ENCODE results near the gene CDK6.

The CDK6 gene

GRCh38 chr7:92835261-92835850 lies 1.0 kb downstream of the CDK6 start:
- no peak for TF ChIP-seq CTCF (IDR thresholded peaks at IDR 0.05; ENCODE audit: borderline replicate concordance, control extremely low read depth, extremely low read depth, insufficient read depth, missing control alignments)
- DNase-seq (ENCODE audit: low spot score): peak; percentile 66
- in situ Hi-C loops (cut with MboI; ENCODE audit: low sequenced_read_pairs, unreplicated experiment): no loop called here

- TF ChIP-seq CTCF (IDR thresholded peaks at IDR 0.05; ENCODE audit: borderline replicate concordance, control extremely low read depth, extremely low read depth, insufficient read depth, missing control alignments): no peak
- in situ Hi-C loops (cut with MboI; ENCODE audit: low sequenced_read_pairs, unreplicated experiment): loop anchor here (5.0 kb wide), 1 partner anchor 218 kb away; no protein-coding TSS in a partner anchor
- peak; percentile 40 for DNase-seq (ENCODE audit: low spot score)
These were observed 1.7 kb downstream of the CDK6 start for GRCh38 chr7:92834507-92835260.

GRCh38 chr7:92833766-92834506 lies 2.4 kb downstream of the CDK6 start:
- peak; percentile 76 for DNase-seq (ENCODE audit: low spot score)
- in situ Hi-C loops (cut with MboI; ENCODE audit: low sequenced_read_pairs, unreplicated experiment): loop anchor here (5.0 kb wide), 1 partner anchor 218 kb away; no protein-coding TSS in a partner anchor
- peak; percentile 30 for TF ChIP-seq CTCF (IDR thresholded peaks at IDR 0.05; ENCODE audit: borderline replicate concordance, control extremely low read depth, extremely low read depth, insufficient read depth, missing control alignments)

DNA sequence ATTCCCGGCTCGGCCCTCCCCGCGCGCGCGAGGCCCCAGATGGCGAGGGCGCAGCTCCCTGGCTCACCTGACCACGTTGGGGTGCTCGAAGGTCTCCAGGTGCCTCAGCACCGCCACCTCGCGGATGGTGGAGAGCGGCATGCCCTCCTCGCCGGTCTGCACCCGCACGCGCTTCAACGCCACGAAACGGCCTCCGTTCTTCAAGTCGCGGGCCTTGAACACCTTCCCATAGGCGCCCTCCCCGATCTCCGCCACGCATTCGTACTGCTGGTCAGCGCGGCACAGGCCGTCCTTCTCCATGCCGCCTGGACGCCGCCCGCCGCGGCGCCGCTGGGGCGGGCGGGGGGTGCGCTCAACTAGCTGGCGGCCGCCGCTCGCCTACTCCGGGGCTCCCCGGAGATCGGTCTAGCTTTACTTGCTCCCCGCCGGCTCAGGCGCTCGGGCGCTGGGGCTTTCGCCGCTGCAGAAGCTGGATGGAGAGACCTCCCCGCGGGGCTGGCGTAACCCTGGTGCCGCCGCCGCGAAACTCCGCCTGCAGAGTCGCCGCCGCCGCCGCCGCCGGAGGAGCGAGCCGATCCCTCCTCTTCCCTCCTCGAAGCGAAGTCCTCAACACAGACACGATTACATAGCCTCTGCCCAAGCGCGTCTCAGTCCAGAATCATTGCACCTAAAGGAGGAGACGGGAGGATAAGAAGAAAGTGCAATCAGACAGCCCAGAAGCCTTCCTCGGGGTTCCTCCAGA lies 3.2 kb downstream of the CDK6 start:
- in situ Hi-C loops (cut with MboI; ENCODE audit: low sequenced_read_pairs, unreplicated experiment): loop anchor here (5.0 kb wide), 1 partner anchor 219 kb away; no protein-coding TSS in a partner anchor
- peak; percentile 89 for TF ChIP-seq CTCF (IDR thresholded peaks at IDR 0.05; ENCODE audit: borderline replicate concordance, control extremely low read depth, extremely low read depth, insufficient read depth, missing control alignments)
- peak; percentile 82 for DNase-seq (ENCODE audit: low spot score)

GRCh38 chr7:92832534-92833023 lies 3.8 kb downstream of the CDK6 start:
- in situ Hi-C loops (cut with MboI; ENCODE audit: low sequenced_read_pairs, unreplicated experiment): loop anchor here (5.0 kb wide), 1 partner anchor 220 kb away; no protein-coding TSS in a partner anchor
- no peak for TF ChIP-seq CTCF (IDR thresholded peaks at IDR 0.05; ENCODE audit: borderline replicate concordance, control extremely low read depth, extremely low read depth, insufficient read depth, missing control alignments)
- DNase-seq (ENCODE audit: low spot score): no peak

Measured in GM13976 (cell line).